IMR-90 (cell line): ENCODE data around the gene AP2B1. TPM values are rescaled to one million over a fixed set of nuclear protein-coding genes. Genes with fewer than 3 reads are reported as not detected.

Experiments
- ATAC-seq: fragments of 200-7000 bp; cut with Tn5 transposase; 2 replicates; pipeline ENCODE4 v1.9.1; 2020; ENCODE audit warnings: low read depth, mild to moderate bottlenecking, moderate library complexity
- BruUV-seq: library from RNA; stranded (reverse); fragments of 400-500 nt; replicated peaks from 2 replicates; lab custom pipeline; 2021; lab: Mats Ljungman, UMichigan
- CTCF ChIA-PET: fragments of 300-600 bp; formaldehyde crosslinking; extraction: SDS; loops from one replicate; lab custom pipeline; 2021; ENCODE audit warnings: antibody characterized with exemption; lab: Yijun Ruan, JAX
- POLR2A ChIA-PET: fragments of 300-600 bp; sonication (Branson Sonifier 250); formaldehyde crosslinking; loops from one replicate; lab custom pipeline; 2022; ENCODE audit warnings: antibody characterized with exemption; ENCODE audit not compliant: unreplicated experiment; lab: Charles Lee
- DNase-seq: peaks from one replicate; pipeline ENCODE4 v3.0.0; 2013
- H2AFZ ChIP-seq: replicated peaks from 2 replicates; pipeline ENCODE3; 2013; ENCODE audit warnings: low read length, mild to moderate bottlenecking; ENCODE audit not compliant: poor library complexity
- H2AK5ac ChIP-seq: 2 replicates; pipeline ENCODE4 v1.6.1; 2013; ENCODE audit warnings: low read depth, low read length, inconsistent platforms
- H2AK9ac ChIP-seq: replicated peaks from 2 replicates; pipeline ENCODE3; 2013; ENCODE audit warnings: mild to moderate bottlenecking, low read depth, low read length, moderate library complexity; ENCODE audit not compliant: poor library complexity
- H2BK120ac ChIP-seq: 2 replicates; pipeline ENCODE4 v1.6.1; 2013; ENCODE audit warnings: low read depth, low read length, inconsistent platforms
- H2BK15ac ChIP-seq: 3 replicates; pipeline ENCODE4 v1.6.1; 2013; ENCODE audit warnings: low read depth, low read length, inconsistent platforms
- H2BK20ac ChIP-seq: 2 replicates; pipeline ENCODE4 v1.6.1; 2013; ENCODE audit warnings: low read depth, mild to moderate bottlenecking, inconsistent platforms, low read length, moderate library complexity
- H2BK5ac ChIP-seq: 2 replicates; pipeline ENCODE4 v1.6.1; 2013; ENCODE audit warnings: mild to moderate bottlenecking, low read depth, low read length, inconsistent platforms; ENCODE audit not compliant: poor library complexity, severe bottlenecking
- H3K14ac ChIP-seq: replicated peaks from 2 replicates; pipeline ENCODE4 v1.6.1; 2013; ENCODE audit warnings: low read depth, low read length, inconsistent platforms
- H3K18ac ChIP-seq: 2 replicates; pipeline ENCODE4 v1.6.1; 2013; ENCODE audit warnings: low read depth, low read length, control low read depth
- H3K23ac ChIP-seq: 2 replicates; pipeline ENCODE4 v1.6.1; 2013; ENCODE audit warnings: low read depth, low read length, inconsistent platforms
- H3K27ac ChIP-seq: 2 replicates; pipeline ENCODE4 v1.5.1; 2013; ENCODE audit warnings: mild to moderate bottlenecking, control low read depth, low read length; ENCODE audit not compliant: insufficient read depth
- H3K27me3 ChIP-seq: 2 replicates; pipeline ENCODE4 v1.6.1; 2013; ENCODE audit warnings: low read length; ENCODE audit not compliant: control insufficient read depth, insufficient read depth
- H3K36me3 ChIP-seq: 2 replicates; pipeline ENCODE4 v1.6.1; 2013; ENCODE audit warnings: low read length, mixed read lengths; ENCODE audit not compliant: control insufficient read depth, insufficient read depth
- H3K4ac ChIP-seq: 2 replicates; pipeline ENCODE4 v1.6.1; 2013; ENCODE audit warnings: low read depth, low read length, inconsistent platforms
- H3K4me1 ChIP-seq: 2 replicates; pipeline ENCODE4 v1.6.1; 2013; ENCODE audit warnings: low read length, mixed read lengths; ENCODE audit not compliant: control insufficient read depth, insufficient read depth
- H3K4me2 ChIP-seq: 2 replicates; pipeline ENCODE4 v1.6.1; 2013; ENCODE audit warnings: low read depth, mild to moderate bottlenecking, control low read depth, low read length, moderate library complexity
- H3K4me3 ChIP-seq: 2 replicates; pipeline ENCODE4 v1.5.1; 2013; ENCODE audit warnings: low read depth, mild to moderate bottlenecking, control low read depth, low read length, moderate library complexity; ENCODE audit not compliant: insufficient read depth
- H3K56ac ChIP-seq: 2 replicates; pipeline ENCODE4 v1.6.1; 2013; ENCODE audit warnings: low read length, inconsistent platforms; ENCODE audit not compliant: insufficient read depth; ENCODE audit errors: extremely low read depth
- H3K79me1 ChIP-seq, 2 experiments: 2 replicates each; pipeline ENCODE4 v1.6.1; 2013; ENCODE audit warnings: low read length in 2 of 2, inconsistent platforms in 1 of 2, low read depth in 1 of 2
- H3K9ac ChIP-seq: 2 replicates; pipeline ENCODE4 v1.6.1; 2013; ENCODE audit warnings: low read depth, low read length, control low read depth
- H3K9me1 ChIP-seq: 2 replicates; pipeline ENCODE4 v1.6.1; 2013; ENCODE audit warnings: low read length, inconsistent platforms; ENCODE audit not compliant: insufficient read depth
- H3K9me3 ChIP-seq: 2 replicates; pipeline ENCODE4 v1.6.1; 2013; ENCODE audit warnings: low read length; ENCODE audit not compliant: control insufficient read depth, insufficient read depth
- H4K20me1 ChIP-seq: 2 replicates; pipeline ENCODE4 v1.6.1; 2013; ENCODE audit warnings: low read length, inconsistent platforms; ENCODE audit not compliant: insufficient read depth
- H4K5ac ChIP-seq: 2 replicates; pipeline ENCODE4 v1.6.1; 2013; ENCODE audit warnings: mild to moderate bottlenecking, low read depth, low read length, control low read depth
- H4K8ac ChIP-seq, 2 experiments: 2 replicates each; pipeline ENCODE4 v1.6.1; 2013; ENCODE audit warnings: low read depth in 2 of 2, low read length in 2 of 2, control low read depth in 1 of 2, inconsistent platforms in 1 of 2
- H4K91ac ChIP-seq: 2 replicates; pipeline ENCODE4 v1.6.1; 2013; ENCODE audit warnings: low read depth, low read length, inconsistent platforms; ENCODE audit not compliant: insufficient read depth
- BHLHE40 ChIP-seq: fragments of 150-350 bp; IDR thresholded peaks from 2 replicates; pipeline ENCODE4 v1.6.1; 2016; ENCODE audit warnings: mild to moderate bottlenecking, low read depth, low read length
- CEBPB ChIP-seq: IDR thresholded peaks from 2 replicates; pipeline ENCODE4 v1.6.1; 2012; ENCODE audit warnings: low read depth, low read length, improper control_type of control experiment
- CHD1 ChIP-seq: IDR thresholded peaks from 2 replicates; pipeline ENCODE4 v1.6.1; 2012; ENCODE audit warnings: low read depth, low read length, improper control_type of control experiment
- MAFK ChIP-seq: IDR thresholded peaks from 2 replicates; pipeline ENCODE4 v1.6.1; 2012; ENCODE audit warnings: low read depth, low read length, improper control_type of control experiment
- MAZ ChIP-seq: IDR thresholded peaks from 2 replicates; pipeline ENCODE4 v1.6.1; 2012; ENCODE audit warnings: low read depth, mild to moderate bottlenecking, low read length, improper control_type of control experiment, moderate library complexity, borderline replicate concordance
- MXI1 ChIP-seq: IDR thresholded peaks from 2 replicates; pipeline ENCODE4 v1.6.1; 2012; ENCODE audit warnings: low read depth, mild to moderate bottlenecking, low read length, moderate library complexity, borderline replicate concordance
- NFE2L2 ChIP-seq: fragments of 150-350 bp; IDR thresholded peaks from 2 replicates; pipeline ENCODE4 v1.6.1; 2016; ENCODE audit warnings: low read depth, mild to moderate bottlenecking, low read length
- POLR2A ChIP-seq: IDR thresholded peaks from 2 replicates; pipeline ENCODE4 v1.6.1; 2012; ENCODE audit warnings: mild to moderate bottlenecking, low read depth, low read length
- RAD21 ChIP-seq: IDR thresholded peaks from 2 replicates; pipeline ENCODE4 v1.6.1; 2012; ENCODE audit warnings: low read length, improper control_type of control experiment
- RFX5 ChIP-seq: IDR thresholded peaks from 2 replicates; pipeline ENCODE4 v1.8.0; 2012; ENCODE audit warnings: low read depth, mild to moderate bottlenecking, low read length, moderate library complexity
- SMC3 ChIP-seq: fragments of 150-350 bp; IDR thresholded peaks from 2 replicates; pipeline ENCODE4 v1.6.1; 2016; ENCODE audit warnings: low read depth, mild to moderate bottlenecking, antibody characterized with exemption, low read length, moderate library complexity
- USF2 ChIP-seq: fragments of 150-350 bp; IDR thresholded peaks from 2 replicates; pipeline ENCODE4 v1.6.1; 2017; ENCODE audit warnings: mild to moderate bottlenecking, antibody characterized with exemption, low read length, low read depth
- WGBS, 2 experiments: methylation state at CpG; one replicate each; pipeline versions ENCODE4 v1.1.5 to v1.1.7; 2013; ENCODE audit warnings: missing lambda C conversion rate in 2 of 2; ENCODE audit not compliant: insufficient read length in 1 of 2; ENCODE audit errors: extremely low coverage in 2 of 2; 5-methylcytosine and 5-hydroxymethylcytosine counted together
- dilution Hi-C: fragments of 300-500 bp; cut with HindIII; formaldehyde crosslinking; loops from one replicate; pipeline ENCODE4 v1.14.3; 2018; ENCODE audit warnings: low sequenced_read_pairs; ENCODE audit not compliant: unreplicated experiment
- in situ Hi-C: fragments of 300-500 bp; cut with MboI; formaldehyde crosslinking; loops from 3 replicates; pipeline ENCODE4 v1.14.3; 2019; ENCODE audit warnings: low sequenced_read_pairs, inconsistent platforms, mixed read lengths
- intact Hi-C: fragments of 100-400 bp; cut with micrococcal nuclease; formaldehyde crosslinking; loops from 2 replicates; pipeline ENCODE4 v1.10.0; 2022
- polyA plus RNA-seq, 3 experiments: library from polyadenylated mRNA; depleted of rRNA; stranded (reverse); fragments of >200 nt; gene quantifications; 2 replicates each; pipeline ENCODE4 v1.2.3, GENCODE V29; 2012; ENCODE audit warnings: low replicate concordance in 1 of 3
- total RNA-seq: library from RNA; depleted of rRNA; stranded (reverse); fragments of >200 nt; gene quantifications from 2 replicates; pipeline ENCODE4 v1.2.3, GENCODE V29; 2012
- TF ChIP-seq, protein P1 (sequence below): fragments of 150-350 bp; IDR thresholded peaks from 2 replicates; pipeline ENCODE4 v1.6.1; 2016; ENCODE audit warnings: low read depth, mild to moderate bottlenecking, low read length, moderate library complexity, borderline replicate concordance

AP2B1 gene
- total and polyA plus RNA-seq, 2 of the 4 experiments (the other 2 are of a cell fraction) = 102 to 125 TPM

GRCh38 chr17:35764123-35764991, 177.2 kb downstream of the AP2B1 start (continued):
- TF ChIP-seq NFE2L2 (no peak), BHLHE40 (no peak), RFX5 (no peak)

- Histone ChIP-seq H2AFZ (peak overlapping the region; percentile 43), H3K9me1 (no peaks in the 10 kb centered on the region), H3K36me3 (no peaks in the 10 kb centered on the region), H3K4me2 (no peak overlapping the region), H4K8ac (no peak overlapping the region), H2BK20ac (no peak overlapping the region), H3K4me1 (peaks cover 3% of the 10 kb centered on the region), H2BK15ac (no peak overlapping the region), H2BK120ac (no peak overlapping the region), H4K91ac (no peak overlapping the region), H3K27me3 (peaks cover 23% of the 10 kb centered on the region), H2AK5ac (no peak overlapping the region; the same call in 1 of the 2 replicates), H3K9me3 (no peaks in the 10 kb centered on the region), H4K20me1 (peaks cover 8% of the 10 kb centered on the region; the same call in 1 of the 2 replicates), H3K9ac (no peak overlapping the region), H3K4me3 (no peak overlapping the region), H3K14ac (no peak overlapping the region), H3K18ac (no peak overlapping the region), H3K27ac (no peak overlapping the region), H3K56ac (no peak overlapping the region), H4K5ac (no peak overlapping the region), H2BK5ac (no peak overlapping the region), H2AK9ac (no peak overlapping the region), H3K4ac (no peak overlapping the region), H3K79me1 (no peaks in the 10 kb centered on the region), H3K23ac (no peak overlapping the region; the same call in 1 of the 2 replicates)
- CTCF ChIA-PET = interaction anchor here (1.0 to 2.3 kb wide), 5 partner anchors 36 to 54 kb away, joined by 4 to 18 read pairs (median 15); partner anchors contain the start of gene TAF15
- in situ Hi-C loops = no loop called here
- dilution Hi-C loops = no loop called here
- intact Hi-C loops = no loop called here
- POLR2A ChIA-PET = no interaction called here
- BruUV-seq = no TSS peak
- DNase-seq (no peak), ATAC-seq (no peak)
- 40% methylated on average over 1 of the region's 11 CpGs; no CpG with 5 or more reads in 1 of the 2 experiments for WGBS, 2 experiments
- TF ChIP-seq RAD21 = no peak
- no peak for TF ChIP-seq CHD1
- no peak for TF ChIP-seq POLR2A
- TF ChIP-seq USF2 = no peak
- no peak for TF ChIP-seq SMC3
- no peak for TF ChIP-seq RFX5
- no peak for TF ChIP-seq MAZ
- no peak for TF ChIP-seq CEBPB
- TF ChIP-seq MAFK = no peak
- TF ChIP-seq BHLHE40 = no peak
- TF ChIP-seq, protein P1, sequence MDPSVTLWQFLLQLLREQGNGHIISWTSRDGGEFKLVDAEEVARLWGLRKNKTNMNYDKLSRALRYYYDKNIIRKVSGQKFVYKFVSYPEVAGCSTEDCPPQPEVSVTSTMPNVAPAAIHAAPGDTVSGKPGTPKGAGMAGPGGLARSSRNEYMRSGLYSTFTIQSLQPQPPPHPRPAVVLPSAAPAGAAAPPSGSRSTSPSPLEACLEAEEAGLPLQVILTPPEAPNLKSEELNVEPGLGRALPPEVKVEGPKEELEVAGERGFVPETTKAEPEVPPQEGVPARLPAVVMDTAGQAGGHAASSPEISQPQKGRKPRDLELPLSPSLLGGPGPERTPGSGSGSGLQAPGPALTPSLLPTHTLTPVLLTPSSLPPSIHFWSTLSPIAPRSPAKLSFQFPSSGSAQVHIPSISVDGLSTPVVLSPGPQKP = no peak
- TF ChIP-seq MXI1 = no peak
- TF ChIP-seq NFE2L2 = no peak
Measured at GRCh38 chr17:35765086-35765710, 178.1 kb downstream of the AP2B1 start.
